Measurements from ENCODE around the gene EPB41. TPM values are rescaled to one million over a fixed set of nuclear protein-coding genes. Genes with fewer than 3 reads are reported as not detected.
"Not testable (repeated sequence)": the region's sequence is repeated elsewhere in the genome, so short reads cannot be mapped to it uniquely, and the experiment has no call there.

Gene EPB41
- total RNA-seq, 2 donors from 2014 or later = 65.4 to 74.0 TPM

DNA sequence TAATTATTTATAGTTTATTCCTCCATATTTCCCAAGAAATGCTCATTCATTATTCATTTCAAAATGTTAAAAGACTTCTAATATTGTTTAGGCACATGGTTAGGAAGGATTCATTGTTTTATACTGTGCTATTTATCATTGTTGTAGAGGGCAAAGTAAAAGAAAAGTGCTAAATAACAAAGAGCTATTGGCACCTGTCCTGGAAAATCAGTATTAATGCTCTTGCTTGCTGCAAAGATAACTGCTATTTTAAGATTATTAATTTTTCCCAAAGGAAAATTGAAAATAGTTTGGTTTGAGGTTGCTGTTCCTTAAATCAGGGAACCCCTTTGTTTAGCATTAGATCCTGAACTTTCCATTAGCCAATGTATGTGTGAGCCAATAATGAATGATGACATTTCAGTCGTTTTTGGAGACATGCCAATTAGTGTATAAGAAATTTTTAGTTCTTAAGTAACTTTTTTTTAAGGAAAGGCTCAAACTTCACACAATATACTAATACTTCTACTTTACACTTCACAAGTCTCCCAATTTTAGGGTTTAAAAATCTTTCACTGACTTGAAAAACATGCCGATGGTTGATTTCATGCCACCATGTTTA, 39.9 kb downstream of the EPB41 start:
- Histone ChIP-seq H3K4me3 (no peak overlapping the region), H3K4me1 (no peaks in the 10 kb centered on the region), H3K27ac (no peak overlapping the region), H3K9me3 (no peaks in the 10 kb centered on the region), H3K9ac (ENCODE audit: low read depth in 2 of 2, low read length in 2 of 2) (no peak overlapping the region), H3K36me3 (no peaks in the 10 kb centered on the region), H3K27me3 (no peaks in the 10 kb centered on the region)
- no peak for DNase-seq
- TF ChIP-seq, protein P1, sequence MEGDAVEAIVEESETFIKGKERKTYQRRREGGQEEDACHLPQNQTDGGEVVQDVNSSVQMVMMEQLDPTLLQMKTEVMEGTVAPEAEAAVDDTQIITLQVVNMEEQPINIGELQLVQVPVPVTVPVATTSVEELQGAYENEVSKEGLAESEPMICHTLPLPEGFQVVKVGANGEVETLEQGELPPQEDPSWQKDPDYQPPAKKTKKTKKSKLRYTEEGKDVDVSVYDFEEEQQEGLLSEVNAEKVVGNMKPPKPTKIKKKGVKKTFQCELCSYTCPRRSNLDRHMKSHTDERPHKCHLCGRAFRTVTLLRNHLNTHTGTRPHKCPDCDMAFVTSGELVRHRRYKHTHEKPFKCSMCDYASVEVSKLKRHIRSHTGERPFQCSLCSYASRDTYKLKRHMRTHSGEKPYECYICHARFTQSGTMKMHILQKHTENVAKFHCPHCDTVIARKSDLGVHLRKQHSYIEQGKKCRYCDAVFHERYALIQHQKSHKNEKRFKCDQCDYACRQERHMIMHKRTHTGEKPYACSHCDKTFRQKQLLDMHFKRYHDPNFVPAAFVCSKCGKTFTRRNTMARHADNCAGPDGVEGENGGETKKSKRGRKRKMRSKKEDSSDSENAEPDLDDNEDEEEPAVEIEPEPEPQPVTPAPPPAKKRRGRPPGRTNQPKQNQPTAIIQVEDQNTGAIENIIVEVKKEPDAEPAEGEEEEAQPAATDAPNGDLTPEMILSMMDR (IDR thresholded peaks at IDR 0.05) = no peak
- intact Hi-C loops (cut with DNase I) = no loop called here

DNA sequence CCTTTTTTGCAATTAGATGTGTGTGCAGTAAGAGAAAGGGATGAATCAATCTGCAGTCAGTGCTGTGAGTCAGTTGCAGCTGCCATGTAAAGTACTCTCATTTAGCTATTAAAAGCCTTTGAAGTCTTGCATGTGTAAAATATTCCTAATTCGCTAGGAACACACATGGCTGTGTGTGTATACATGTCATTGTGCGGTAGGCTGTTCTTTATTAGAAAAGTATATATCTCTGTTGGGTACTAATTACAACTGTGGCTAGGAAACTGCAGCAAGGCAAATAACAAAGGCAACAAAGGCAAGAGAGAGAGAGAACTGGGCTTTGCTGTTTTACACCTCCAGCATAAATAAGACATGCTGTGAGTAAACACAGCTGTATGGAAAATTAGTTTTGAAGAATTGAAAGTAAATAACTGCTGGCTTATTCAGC, 41.7 kb downstream of the EPB41 start:
- no peaks in the 10 kb centered on the region for H3K4me1 ChIP-seq

DNA sequence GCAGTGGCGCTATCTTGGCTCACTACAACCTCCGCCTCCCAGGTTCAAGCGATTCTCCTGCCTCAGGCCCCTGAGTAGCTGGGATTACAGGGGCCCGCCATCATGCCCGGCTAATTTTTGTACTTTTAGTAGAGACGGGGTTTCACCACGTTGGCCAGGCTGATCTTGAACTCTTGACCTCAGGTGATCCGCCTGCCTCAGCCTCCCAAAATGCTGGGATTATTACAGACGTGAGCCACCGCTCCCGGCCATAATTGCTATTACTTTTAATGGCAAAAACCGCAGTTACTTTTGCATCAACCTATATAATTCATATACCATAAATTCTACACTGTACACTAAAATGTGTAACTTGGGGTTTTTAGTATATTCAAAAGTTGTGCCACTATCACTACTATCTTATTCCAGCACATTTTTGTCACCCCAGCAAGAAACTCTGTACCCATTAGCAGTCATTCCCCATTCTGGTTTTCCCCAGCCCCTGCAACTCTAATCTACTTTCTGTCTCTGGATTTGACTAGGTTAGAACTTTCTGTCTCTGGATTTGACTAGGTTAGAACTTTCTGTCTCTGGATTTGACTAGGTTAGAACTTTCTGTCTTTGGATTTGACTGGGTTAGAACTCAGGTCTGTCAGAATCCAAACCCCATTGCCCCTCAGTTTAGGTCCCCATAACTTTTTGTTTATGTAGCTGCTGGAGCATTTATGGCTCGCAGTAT, 47.9 kb downstream of the EPB41 start:
- H3K9ac ChIP-seq (ENCODE audit: low read depth in 2 of 2, low read length in 2 of 2); intact Hi-C loops (cut with DNase I): not testable (repeated sequence)

More for the DNA sequence above, 41.7 kb downstream of the EPB41 start:
- H3K36me3 ChIP-seq = no peaks in the 10 kb centered on the region
- TF ChIP-seq, protein P1 (IDR thresholded peaks at IDR 0.05) = no peak
- no peak for DNase-seq
- H3K27me3 ChIP-seq = no peaks in the 10 kb centered on the region
- no peaks in the 10 kb centered on the region for H3K9me3 ChIP-seq
- no peak overlapping the region for H3K27ac ChIP-seq
- no peak overlapping the region for H3K4me3 ChIP-seq
- intact Hi-C loops (cut with DNase I) = no loop called here
- H3K9ac ChIP-seq (ENCODE audit: low read depth in 2 of 2, low read length in 2 of 2) = no peak overlapping the region

DNA sequence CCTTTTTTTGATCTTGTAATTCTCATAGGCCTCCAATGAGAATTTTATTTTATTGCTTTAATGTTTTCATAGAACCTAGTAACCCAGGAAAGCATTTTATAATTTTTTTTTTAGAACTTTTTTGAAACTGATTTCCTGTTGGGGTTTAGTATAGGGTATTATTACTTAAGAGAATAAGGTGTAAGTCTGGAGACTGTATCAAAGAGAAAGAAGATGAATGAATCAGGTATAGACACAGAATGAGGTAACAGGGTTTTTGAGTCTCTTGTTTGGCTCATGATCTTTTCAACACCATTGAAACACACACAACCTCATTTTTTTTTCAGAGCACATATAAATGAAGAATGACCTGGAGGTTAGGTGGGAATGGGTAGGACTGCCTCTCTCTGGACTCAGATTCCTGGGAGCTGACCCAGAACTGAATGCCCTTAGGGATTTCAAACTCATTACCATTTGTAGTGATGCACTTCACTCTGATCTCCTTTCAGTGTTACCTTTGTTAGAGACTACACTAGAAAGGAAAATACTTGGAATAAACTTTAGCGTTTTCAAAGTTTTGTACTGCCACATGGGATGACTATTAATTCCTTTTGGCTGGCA, 51.0 kb downstream of the EPB41 start:
- H3K36me3 ChIP-seq = no peaks in the 10 kb centered on the region
- no peak overlapping the region for H3K27ac ChIP-seq
- no peaks in the 10 kb centered on the region for H3K4me1 ChIP-seq
- H3K4me3 ChIP-seq = no peak overlapping the region
- no peak overlapping the region for H3K9ac ChIP-seq (ENCODE audit: low read depth in 2 of 2, low read length in 2 of 2)
- no peaks in the 10 kb centered on the region for H3K9me3 ChIP-seq
- no peaks in the 10 kb centered on the region for H3K27me3 ChIP-seq
- no peak for DNase-seq
- intact Hi-C loops (cut with DNase I) = no loop called here
- TF ChIP-seq, protein P1 (IDR thresholded peaks at IDR 0.05) = no peak

More for the DNA sequence above, 47.9 kb downstream of the EPB41 start:
- H3K4me3 ChIP-seq, H3K9me3 ChIP-seq, DNase-seq, H3K36me3 ChIP-seq, H3K27me3 ChIP-seq, H3K27ac ChIP-seq, H3K4me1 ChIP-seq: not testable (repeated sequence)

DNA sequence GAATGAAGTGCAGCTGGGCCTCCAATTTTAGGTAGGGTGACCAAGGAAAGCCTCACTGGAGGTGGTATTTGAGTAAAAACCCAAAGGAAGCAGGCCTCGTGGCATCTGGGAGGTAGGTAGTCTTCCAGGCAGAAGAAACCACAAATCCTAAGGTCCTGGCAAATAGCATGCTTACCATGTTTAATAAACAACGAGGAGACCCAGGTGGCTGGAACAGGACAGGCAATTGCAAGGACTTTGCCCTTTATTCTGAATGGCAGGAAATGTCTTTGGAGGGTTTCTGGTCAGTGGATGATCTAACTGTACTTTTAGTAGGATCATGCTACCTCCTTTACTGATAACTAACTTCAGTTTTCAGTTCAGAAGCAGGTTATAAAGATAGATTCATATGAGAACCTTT, 52.2 kb downstream of the EPB41 start:
- Histone ChIP-seq H3K4me3 (no peak overlapping the region), H3K27me3 (no peaks in the 10 kb centered on the region), H3K36me3 (no peaks in the 10 kb centered on the region), H3K9ac (ENCODE audit: low read depth in 2 of 2, low read length in 2 of 2) (peak overlapping the region in 1 of 2 donors; percentile 15), H3K9me3 (no peaks in the 10 kb centered on the region), H3K27ac (no peak overlapping the region), H3K4me1 (no peaks in the 10 kb centered on the region)
- intact Hi-C loops (cut with DNase I) = no loop called here
- DNase-seq = peak; percentile 28
- TF ChIP-seq, protein P1 (IDR thresholded peaks at IDR 0.05) = no peak

Data from colonic mucosa (tissue), 4 donors.